SHP77 (cell line): ENCODE measurements around the gene CLIC4.
"Not testable (repeated sequence)": the region's sequence is repeated elsewhere in the genome, so short reads cannot be mapped to it uniquely, and the experiment has no call there.

Source experiments
- DNase-seq, 2 experiments: peaks; one replicate each; lab custom pipeline; 2025; lab: John Stamatoyannopoulos, UW

Gene CLIC4

DNA sequence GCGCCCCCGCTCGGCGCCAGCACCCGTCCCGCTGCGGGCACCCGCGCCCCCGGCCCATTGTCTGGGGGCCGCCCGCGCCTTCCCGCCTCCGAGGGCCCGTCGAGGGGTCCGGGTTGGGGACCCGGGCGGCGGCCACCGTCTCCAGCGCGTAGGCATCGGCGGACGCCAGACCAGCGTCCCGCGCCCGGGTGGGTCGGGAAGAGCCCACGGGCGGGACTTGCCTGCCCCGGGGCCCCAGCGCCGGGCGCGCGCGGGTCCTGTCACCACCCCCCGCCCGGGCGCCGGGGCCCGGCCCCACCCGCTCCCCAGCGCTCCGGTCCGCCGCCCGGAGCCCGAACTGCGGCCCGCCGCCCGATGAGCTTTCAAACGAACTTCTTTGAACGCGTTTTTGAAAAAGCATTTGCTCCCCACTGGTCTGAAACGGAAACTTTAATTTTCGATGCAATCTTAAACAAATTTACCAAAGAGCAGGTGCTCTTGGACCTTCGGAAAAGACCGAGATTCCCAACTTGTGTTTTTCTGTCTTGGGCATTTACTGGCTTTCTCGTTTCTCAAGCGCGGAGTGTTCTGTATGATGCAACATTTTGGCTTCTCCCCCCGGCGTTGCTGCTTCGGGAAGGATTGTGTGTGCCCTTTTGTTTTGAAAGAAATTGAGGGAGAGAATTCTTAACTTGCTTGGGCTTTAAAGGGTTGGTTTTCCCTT, 615 bp downstream of the CLIC4 start:
- peak in 1 of 2 experiments; percentile 5 for DNase-seq

DNA sequence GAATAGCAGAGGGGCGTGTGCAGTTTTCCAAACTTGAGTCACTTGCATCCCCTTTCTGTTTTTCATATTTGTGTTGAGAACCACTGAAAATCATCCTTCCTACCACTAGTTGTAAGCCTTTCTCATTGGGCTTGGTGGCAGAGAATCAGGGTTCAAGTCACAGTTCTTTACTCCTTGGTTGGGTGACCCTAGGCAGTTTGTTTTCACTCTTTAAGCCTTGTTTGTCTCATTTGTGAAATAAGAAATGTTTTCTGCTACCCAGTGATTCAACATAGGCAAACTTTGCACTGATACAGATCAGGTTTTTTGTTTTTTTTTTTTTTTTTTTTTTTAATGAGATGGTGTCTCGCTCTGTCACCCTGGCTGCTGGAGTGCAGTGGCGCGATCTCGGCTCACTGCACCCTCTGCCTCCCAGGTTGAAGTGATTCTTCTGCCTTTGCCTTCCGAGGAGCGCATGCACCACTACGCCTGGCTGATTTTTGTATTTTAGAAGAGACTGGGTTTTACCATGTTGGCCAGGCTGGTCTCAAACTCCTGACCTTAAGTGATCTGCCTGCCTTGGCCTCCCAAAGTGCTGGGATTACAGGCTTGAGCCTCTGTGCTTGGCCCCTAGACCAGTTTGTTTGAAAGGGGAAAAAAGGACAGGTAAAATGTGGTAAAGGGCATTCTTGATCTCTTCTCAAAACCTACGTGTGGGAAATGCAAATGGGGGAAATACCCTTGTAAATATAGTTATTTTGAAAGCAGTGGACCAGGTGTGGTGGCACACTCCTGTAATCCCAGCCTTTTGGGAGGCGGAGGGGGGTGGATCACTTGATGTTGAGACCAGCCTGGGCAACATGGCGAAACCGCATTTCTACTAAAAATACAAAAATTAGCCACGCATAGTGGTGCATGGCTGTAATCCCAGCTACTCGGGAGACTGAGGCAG, 3.2 kb downstream of the CLIC4 start:
- DNase-seq, result no peak

DNA sequence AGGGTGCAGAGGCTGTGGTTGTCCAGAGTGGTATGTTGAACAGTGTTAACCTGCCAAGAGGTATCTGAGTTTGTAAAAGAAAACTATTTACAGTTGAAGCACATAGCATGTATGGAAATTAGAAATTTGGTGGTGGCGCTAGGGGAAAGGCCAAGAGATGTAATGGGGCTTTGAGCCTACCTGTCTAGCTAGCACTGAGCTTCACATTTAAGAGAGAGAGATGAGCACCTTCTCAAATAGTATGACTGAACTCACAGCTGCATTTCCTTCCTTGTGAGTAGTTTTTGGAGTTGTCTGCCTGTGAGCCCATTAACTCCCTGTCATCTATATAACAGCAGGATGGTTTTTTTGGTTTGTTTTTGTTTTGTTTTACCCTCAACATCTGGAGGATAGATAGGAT, 4.0 kb downstream of the CLIC4 start:
- DNase-seq, result no peak

DNA sequence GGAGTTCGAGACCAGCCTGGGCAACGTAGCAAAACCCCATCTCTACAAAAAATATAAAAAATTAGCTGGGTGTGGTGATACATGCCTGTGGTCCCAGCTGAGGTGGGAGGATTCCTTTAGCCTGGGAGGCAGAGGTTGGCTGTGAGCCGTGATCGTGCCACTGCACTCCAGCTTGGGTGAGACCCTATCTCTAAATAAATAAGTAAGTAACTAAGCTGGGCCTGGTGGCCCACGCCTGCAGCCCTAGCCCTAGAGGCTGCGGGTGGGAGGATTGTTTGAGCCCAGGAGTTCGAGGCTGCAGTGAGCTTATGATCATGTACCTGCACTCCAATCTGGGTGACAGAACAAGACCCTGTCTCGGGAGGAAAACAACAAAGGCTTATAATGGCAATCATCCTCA, 4.6 kb downstream of the CLIC4 start:
- no peak for DNase-seq

DNA sequence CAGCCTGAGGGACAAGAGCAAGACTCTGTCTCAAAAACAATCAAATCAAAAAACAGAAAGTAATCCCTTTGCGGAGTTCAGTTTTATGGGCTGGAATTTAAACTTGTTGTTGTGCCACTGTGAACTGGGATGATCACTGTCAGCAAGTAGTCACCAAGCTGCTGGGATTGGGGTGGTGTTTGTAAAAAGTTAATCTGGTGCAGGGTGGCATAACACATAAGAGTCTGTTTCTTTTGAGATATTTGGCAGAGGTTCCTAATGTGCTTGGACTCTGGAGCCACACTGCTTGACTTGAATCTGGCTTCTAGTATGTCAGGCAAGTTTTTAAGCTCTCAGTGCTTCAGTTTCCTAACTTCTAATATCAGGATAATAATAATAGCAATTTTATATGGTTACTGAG, 6.6 kb downstream of the CLIC4 start:
- no peak for DNase-seq

DNA sequence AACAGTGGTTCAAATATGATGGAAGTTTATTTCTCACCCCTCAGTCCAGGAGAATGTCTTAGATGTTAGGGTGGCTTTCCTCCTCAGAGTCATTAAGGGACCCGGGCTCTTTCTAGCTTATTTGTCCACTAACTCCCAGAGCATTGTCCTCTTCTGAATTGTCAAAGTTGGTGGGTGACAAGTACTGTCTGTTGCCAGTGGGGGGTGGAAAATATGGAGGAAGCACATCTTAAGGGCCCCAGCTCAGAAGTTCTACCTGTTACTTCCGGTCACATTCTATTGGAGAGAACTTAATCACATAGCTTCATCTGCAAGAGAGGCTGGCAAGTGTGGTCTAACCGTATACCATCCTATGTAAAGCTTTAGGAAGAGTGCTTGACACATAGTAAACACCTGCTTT, 7.1 kb downstream of the CLIC4 start:
- no peak for DNase-seq

DNA sequence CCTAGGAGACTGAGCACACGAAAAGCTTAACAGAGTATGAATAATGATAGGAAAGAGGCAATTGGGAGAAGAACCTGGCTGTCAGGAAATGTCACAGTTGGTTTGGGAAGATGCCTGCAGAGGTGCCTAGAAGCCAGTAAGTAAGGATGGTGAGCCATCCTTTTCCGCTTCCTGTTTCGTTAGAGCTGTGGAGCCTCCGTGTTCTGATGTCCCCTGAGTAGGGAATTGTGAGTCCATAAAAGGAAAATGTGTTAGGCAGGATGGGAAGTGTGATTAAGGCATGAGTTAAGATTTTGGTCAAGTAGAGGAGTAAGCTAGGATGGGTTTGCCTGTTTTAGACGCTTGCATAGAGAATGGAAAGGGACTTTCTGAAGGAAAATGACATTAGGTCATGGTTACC, 9.0 kb downstream of the CLIC4 start:
- DNase-seq, result no peak

DNA sequence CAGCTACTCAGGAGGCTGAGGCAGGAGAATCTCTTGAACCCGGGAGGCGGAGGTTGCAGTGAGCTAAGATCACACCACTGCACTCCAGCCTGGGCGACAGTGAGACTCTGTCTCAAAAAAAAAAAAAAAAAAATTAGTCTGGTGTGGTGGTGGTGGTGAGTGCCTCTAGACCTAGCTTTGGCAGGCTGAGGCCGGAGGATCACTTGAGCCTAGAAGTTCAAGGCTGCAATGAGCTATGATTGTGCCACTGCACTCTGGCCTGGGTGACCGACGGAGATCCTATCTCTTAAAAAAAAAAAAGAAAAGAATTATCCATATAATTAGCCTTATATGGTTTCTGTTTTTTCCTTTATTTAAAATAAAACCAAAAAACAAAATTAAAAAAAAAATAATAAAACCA, 10.1 kb downstream of the CLIC4 start:
- not testable (repeated sequence) for DNase-seq

DNA sequence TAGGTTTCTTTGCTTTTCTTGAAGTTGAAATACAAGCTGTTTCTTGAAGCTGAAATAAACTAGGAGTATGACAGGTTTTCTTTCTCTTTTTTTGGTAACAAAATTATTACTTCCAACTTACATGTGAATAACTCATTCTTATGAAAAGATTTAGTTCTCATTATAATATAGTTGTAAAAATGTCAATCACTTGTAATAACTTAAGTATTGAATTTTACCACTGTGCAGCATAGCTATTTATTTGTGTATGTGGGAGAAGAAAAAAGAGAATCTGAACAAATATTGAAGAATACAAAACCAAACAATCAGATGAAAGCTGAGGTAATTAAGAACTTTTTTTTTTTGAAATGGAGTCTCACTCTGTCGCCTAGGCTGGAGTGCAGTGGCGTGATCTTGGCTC, 11.1 kb downstream of the CLIC4 start:
- no peak for DNase-seq

DNA sequence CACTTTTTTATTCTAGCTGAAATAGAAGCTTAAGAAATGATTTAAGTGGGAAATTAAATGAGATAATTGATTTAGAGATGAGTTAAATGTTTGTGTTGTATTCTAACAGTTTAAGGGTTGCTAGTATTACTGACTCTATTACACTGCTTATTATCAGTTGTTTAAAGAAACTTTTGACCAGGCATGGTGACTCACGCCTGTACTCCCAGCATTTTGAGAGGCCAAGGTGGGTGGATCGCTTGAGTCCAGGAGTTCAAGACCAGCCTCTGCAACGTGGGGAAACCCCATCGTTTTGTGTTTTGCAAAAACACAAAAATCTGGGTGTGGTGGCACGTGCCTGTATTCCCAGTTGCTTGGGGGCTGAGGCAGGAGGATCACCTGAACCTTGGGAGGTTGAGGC, 14.2 kb downstream of the CLIC4 start:
- no peak for DNase-seq

DNA sequence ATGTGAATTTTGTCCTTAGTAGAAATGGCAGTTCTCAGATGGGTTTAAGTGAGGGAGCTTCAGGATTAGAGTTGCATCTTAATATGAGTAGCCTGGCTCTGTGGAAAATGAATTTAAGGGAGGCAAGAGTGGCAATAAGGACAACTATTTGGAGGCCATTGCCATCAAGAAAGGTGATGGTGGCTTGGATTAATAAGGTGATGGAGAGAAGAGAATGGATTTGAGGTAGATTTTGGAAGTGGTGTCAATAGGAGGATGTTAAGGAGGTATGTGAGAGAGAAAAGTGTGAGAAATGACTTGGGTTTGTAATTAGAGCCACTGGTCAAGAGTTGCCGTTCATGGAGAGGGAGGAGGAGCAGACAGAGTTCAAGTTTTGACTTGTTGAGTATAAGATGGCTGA, 16.3 kb downstream of the CLIC4 start:
- no peak for DNase-seq

DNA sequence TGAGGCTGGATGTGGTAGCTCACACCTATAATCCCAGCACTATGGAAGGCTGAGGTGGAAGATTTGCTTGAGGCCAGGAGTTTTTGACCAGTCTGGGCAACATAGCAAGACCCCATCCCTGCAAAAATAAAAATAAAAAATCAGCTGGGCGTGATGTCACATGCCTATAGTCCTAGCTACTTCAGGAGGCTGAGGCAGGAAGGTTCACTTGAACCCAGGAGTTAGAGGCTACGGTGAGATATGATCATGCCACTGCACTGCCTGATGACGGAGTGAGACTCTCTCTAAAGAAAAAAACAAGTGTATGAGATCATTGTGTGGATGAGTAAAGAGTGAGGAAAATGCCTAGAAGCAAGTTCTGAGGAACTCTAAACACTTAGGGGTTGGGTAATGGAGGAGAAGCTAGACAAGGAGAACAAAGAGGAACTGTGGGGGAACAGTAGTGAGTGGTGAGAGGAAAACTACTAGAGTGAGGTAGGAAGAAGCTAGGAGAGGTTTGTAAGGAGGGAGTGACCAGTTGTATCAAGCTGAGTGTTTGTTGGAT, 17.0 kb downstream of the CLIC4 start:
- DNase-seq, result no peak

DNA sequence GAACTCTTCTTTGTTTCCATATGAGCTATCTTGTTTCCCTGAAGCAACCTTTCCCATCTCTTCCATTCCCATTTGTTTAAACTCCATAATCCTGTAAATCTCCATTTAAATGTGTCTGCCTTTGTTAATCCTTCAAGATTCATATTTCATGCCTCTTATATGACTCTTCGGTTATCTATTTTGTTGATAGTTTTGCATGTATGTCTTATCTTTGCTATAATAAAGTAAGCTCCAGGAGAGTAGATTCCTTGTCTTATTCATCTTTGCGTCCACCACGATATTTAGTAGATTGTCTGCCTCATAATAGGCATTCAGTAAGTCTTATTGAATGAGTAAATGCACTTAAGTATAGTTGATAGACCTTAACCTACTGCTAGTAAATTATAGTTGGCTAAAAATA, 18.4 kb downstream of the CLIC4 start:
- DNase-seq, result no peak

DNA sequence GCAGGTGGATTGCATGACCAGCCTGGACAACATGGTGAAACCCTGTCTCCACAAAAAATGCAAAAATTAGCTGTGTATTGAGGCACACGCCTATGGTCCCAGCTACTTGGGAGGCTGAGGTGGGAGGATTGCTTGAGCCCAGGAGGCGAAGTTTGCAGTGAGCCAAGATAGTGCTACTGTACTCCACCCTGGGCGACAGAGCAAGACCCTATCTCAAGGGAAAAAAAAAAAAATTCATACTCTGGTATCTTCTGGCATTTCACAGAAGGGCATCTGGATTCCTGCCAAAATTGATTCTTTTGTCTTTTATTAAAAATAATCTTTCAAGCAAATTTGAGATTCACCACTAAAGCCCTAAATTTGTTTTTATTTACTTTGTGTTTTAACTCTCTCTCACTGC, 19.2 kb downstream of the CLIC4 start:
- no peak for DNase-seq

DNA sequence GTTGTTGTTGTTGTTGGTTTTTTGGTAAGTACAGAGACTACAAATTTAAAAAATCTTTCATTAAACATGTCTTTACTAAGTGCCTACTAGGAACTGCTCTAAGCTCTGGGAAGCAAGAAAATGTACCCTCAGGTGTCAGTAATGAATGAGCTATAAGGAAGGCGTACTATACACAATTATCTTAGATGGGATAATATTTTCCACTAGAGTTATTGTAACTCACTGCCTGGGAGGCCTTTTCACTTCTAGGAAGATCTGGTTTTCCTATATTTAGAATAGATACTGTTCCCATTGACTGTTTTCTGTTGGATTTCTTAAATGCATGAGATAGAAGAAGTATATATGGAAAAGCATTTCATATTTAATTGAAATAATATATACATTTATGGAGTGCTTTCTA, 19.6 kb downstream of the CLIC4 start:
- DNase-seq, result no peak

DNA sequence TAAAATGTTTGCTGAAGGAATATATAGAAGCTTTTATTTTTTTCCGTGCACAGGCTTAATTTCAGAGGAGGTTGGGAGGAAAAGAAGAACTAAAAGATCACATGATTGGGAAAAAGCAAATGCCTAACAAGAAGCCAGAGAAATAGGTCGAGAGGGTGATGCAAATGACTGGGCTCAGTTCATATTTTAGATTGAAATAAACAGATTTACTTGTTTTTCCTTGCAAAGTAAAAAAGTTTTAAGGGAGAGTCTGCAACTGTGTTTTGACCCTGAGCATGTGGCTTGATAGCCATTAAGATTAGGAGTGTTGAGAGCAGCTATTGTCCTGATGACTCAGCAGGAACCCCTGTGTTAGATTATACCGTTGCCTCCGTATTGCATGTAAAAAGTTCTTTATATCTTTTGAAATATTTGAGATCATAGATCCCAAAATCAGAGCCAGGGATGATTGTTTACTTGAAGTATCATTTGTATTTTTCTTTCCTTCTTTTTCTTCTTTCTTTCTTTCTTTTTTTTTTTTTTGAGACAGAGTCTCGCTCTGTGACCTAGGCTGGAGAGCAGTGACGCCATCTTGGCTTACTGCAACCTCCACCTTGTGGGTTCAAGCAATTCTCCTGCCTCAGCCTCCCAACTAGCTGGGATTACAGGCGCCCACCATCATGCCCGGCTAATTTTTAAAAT, 20.2 kb downstream of the CLIC4 start:
- no peak for DNase-seq

DNA sequence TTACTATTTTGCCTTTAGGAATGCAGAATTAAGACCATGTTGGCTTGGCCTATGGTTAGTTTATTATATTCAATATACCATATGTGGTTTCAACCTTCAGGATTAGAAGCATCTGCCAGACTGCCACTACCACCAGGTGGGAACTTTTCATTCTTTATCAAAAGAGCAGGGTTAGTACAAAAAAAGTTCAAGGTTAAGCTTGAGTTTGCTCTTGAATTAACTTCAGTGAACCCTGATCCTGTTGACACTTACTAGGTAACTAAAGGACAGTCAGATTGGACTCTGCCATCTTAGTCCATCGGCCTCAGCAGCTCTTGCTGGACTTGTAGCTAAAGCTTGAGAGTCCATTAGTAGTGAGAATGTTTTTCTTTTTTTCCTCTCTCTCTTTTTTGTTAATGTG, 22.1 kb downstream of the CLIC4 start:
- DNase-seq, result no peak

DNA sequence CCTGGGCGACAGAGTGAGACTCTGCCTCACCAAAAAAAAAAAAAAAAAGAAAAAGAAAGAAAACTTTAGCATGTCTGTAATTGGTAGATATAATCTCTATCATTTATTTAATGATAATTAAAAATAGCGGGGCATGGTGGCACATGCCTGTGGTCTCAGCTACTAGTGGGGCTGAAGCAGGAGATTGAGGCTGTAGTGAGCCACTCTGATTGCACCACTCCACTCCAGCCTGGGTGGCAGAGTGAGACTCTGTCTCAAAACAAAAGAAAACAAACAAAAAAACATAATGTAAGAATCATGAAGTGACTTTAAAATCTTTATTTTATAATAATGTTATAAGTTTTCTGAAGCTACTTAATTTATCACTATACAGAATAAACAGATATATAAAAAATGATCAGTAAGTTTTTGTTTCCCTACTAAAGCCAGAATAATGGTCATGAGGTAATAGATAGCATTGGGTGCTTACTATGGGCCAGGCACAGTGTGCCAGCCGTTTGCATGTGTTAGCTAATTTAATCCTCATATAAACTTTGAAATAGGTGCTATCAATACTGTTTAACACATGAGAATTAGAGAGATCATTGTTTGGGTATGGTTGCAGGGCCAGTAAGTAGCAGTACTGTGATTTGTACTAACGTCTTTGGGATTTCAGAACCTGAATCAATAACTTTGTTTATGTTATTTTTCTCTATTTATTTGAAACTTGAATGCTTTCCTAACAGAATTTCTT, 23.8 kb downstream of the CLIC4 start:
- DNase-seq, result no peak

DNA sequence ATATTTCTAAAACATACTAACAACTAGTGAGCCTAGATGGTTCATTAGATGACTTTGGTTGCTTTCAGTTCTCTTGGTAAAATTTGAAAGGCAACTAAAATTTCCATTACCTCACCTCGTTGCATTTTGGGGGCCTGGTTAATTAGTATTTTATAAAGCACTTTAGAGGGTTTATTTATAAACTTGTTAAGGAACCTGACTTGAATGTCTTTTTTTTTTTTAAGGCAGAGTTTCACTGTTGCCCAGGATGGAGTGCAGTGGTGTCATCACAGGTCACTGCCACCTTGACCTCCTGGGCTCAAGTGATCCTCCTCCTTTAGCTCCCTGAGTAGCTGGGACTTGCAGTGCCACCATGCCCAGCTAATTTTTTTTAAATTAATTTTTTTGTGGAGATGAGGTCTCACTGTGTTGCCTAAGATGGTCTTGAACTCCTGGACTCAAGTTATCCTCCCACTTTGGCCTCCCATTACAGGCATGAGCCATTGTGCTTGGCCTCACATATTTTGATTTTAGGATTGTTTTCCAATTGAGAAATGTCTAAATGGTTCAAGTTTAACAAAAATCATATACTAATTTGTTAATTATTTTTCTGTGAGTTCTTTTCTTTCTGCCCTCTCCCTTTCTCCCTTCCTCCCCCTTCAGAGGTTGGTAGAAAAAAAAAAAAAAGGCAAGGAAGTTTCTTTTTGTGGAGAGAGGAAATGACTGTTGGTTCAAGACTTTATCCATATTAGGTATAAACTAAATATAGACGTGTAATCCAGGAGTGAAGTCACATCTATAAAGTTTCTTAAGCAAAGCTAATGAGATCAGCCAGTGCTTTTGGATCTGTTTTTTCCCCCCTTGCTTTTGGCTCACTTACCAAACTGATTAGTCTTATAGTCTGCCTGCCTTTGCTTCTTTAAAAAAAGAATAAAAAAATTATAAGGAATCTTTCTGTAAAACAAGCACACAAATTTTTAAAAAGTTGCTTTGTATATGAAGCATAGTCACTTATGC, 24.7 kb downstream of the CLIC4 start:
- no peak for DNase-seq

DNA sequence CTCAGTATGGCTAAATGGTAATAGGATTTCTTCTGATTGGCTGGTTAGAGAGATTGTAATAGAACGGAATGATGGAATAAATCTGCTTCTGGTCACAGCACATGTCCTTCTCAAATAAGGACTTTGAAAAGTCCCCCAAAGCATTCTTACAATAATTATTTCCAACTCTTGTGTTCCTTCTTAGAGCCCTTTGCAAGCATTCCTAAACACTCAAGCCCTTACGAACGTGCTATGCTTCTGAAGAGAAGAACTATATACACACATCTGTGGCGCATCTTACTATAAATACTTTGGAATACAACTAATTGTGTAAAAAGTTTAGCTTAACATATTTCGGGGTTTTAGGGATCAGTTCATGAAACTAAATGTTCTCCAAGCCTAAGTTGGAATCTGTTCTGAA, 25.6 kb downstream of the CLIC4 start:
- DNase-seq, result no peak

DNA sequence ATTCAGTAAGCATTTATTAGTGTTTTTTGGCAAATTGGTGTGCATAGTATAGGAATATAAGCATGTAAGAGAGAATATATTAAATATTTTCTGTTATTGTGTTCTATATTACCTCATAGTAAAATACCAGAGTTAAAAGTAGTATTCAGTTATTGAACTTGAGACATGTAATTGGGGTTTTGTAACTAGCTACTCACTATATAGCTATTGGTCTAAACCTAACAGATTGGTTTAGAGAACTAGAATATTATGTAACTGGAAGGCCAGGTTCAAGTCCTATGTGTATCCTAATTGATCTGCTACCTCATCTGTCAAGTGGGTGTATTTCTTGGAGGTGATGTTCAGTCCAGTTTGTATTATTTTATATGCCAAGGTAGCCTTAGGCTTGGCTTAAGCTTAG, 26.3 kb downstream of the CLIC4 start:
- DNase-seq, result no peak
